Right cardiac atrium (tissue), 5 donors: ENCODE measurements around the gene KAZN. TPM values are rescaled to one million over a fixed set of nuclear protein-coding genes. Genes with fewer than 3 reads are reported as not detected.
A peak's percentile ranks its signal among the peaks of the same experiment; 100 is the strongest.

Experiments
- ATAC-seq, 2 donors: fragments of 200-7000 bp; cut with Tn5 transposase; one replicate each; pipeline versions ENCODE4 v1.8.0 to v1.9.1; 2020; ENCODE audit warnings: moderate library complexity in 2 of 2, mild to moderate bottlenecking in 1 of 2
- DNase-seq, 3 donors: peaks; one replicate each; pipeline ENCODE4 v3.0.0-alpha.2; 2020
- H3K27ac ChIP-seq: one replicate; pipeline ENCODE4 v1.5.1; 2013; ENCODE audit warnings: mild to moderate bottlenecking, low read length, control low read depth, moderate library complexity
- H3K27me3 ChIP-seq: one replicate; pipeline ENCODE4 v1.6.1; 2013; ENCODE audit not compliant: control insufficient read depth, insufficient read depth
- H3K4me1 ChIP-seq: one replicate; pipeline ENCODE4 v1.6.1; 2013; ENCODE audit warnings: low read length; ENCODE audit not compliant: control insufficient read depth, insufficient read depth
- H3K4me3 ChIP-seq: one replicate; pipeline ENCODE4 v1.5.1; 2013; ENCODE audit warnings: low read length, control low read depth
- H3K9me3 ChIP-seq: one replicate; pipeline ENCODE4 v1.6.1; 2013; ENCODE audit warnings: low read length; ENCODE audit not compliant: control insufficient read depth
- WGBS: extraction: QIAGEN DNeasy Blood & Tissue Kit; methylation state at CpG from one replicate; pipeline ENCODE4 v1.1.7; 2013; 5-methylcytosine and 5-hydroxymethylcytosine counted together
- intact Hi-C, 4 donors: fragments of 100-400 bp; cut with DNase I; formaldehyde crosslinking; loops; one replicate each; pipeline versions ENCODE4 v1.11.0 to v1.14.0; 2022 to 2023
- polyA plus RNA-seq: library from polyadenylated mRNA; stranded (reverse); fragments of 200-250 nt; gene quantifications from one replicate; pipeline ENCODE4 v1.2.3, GENCODE V29; 2013
- total RNA-seq, 4 donors: library from RNA; stranded (reverse); fragmentation: NEBNext Ultra II Directional; extraction: Animal tissue kit (Norgen Biotek cat#: 25700); gene quantifications; one replicate each; pipeline ENCODE4 v1.2.1, GENCODE V29; 2021
- donor health status: healthy with polysubstance abuse.
- donor health status: DM: no; HTN: yes; CAD: no.
- donor health status: DM: no; HTN: no; CAD: no.
- donor health status: DM: no; HTN: yes; CAD: no; lungs with severe emphysema.
- donor health status: DM: yes; HTN: yes; CAD: no.

KAZN gene
- total and polyA plus RNA-seq, 5 donors = 3.7 to 14.9 (median 12.7) TPM

DNA sequence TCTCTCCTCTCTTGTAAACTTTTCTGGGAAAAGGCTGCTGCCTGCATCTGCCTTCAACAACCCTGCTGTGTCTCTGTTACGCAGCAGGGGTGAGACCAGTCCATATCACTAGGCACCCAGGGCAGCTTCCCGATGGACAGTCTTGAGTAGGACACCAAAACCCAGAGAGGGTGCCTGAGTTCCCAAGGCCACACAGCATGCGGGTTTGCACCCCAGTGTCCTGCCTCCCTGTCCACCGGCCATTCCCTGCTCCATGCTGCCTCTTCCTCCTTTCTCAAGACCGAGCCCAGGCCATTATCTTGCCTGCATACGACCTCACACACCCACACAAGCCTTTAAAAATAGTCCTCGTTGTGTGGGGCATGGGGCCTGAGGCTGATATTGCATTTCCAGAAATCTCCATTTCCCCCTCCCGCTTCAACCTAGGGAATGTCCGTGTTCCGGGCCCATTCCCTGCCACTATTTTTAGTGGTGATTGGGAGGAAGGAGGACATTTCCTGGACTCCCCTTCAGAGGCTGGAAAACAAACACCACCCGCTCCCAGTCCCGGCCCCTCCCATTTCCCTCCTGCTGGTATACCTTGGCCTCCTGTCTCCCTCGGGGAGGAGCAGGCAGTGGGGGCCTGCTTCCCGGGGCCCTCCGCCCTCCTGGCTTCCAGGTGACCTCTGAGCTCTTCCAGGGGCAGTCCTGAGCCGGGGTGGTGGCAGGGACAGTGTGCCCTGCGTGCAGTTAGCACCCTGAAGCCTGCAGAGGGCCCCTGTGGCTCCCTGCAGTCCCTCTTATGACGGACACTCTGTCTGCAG lies 422.7 kb downstream of the KAZN start:
- peak; percentile 39 to 76 (median 75) for DNase-seq
- 50% methylated on average over 18 of the region's 18 CpGs for WGBS
- no peaks in the 10 kb centered on the region for H3K27me3 ChIP-seq
- H3K4me3 ChIP-seq = no peak overlapping the region
- peak overlapping the region; percentile 13 for H3K27ac ChIP-seq
- peaks cover 5% of the 10 kb centered on the region for H3K4me1 ChIP-seq
- H3K9me3 ChIP-seq = no peaks in the 10 kb centered on the region
- intact Hi-C loops = loop anchor here in 1 of 4 donors (10.0 kb wide), 1 partner anchor 96 kb away; no protein-coding TSS in a partner anchor
- ATAC-seq = peak; percentile 72 to 85

- Histone ChIP-seq H3K4me3 (no peak overlapping the region), H3K27me3 (no peaks in the 10 kb centered on the region), H3K4me1 (peaks cover 5% of the 10 kb centered on the region), H3K9me3 (no peaks in the 10 kb centered on the region), H3K27ac (no peak overlapping the region)
- ATAC-seq (no peak), DNase-seq (no peak)
- intact Hi-C loops = loop anchor here in 1 of 4 donors (10.0 kb wide), 1 partner anchor 97 kb away; no protein-coding TSS in a partner anchor
- WGBS = 90% methylated on average over 10 of the region's 10 CpGs
Measured at GRCh38 chr1:15022048-15022447, 423.6 kb downstream of the KAZN start.

GRCh38 chr1:15023205-15023604 lies 424.7 kb downstream of the KAZN start:
- no peak for DNase-seq
- Histone ChIP-seq H3K27me3 (no peaks in the 10 kb centered on the region), H3K4me3 (no peak overlapping the region), H3K4me1 (peaks cover 5% of the 10 kb centered on the region), H3K9me3 (no peaks in the 10 kb centered on the region), H3K27ac (no peak overlapping the region)
- whole genome bisulfite sequencing = 66% methylated on average over 5 of the region's 5 CpGs
- no peak for ATAC-seq
- intact Hi-C loops = loop anchor here in 1 of 4 donors (10.0 kb wide), 1 partner anchor 98 kb away; no protein-coding TSS in a partner anchor

DNA sequence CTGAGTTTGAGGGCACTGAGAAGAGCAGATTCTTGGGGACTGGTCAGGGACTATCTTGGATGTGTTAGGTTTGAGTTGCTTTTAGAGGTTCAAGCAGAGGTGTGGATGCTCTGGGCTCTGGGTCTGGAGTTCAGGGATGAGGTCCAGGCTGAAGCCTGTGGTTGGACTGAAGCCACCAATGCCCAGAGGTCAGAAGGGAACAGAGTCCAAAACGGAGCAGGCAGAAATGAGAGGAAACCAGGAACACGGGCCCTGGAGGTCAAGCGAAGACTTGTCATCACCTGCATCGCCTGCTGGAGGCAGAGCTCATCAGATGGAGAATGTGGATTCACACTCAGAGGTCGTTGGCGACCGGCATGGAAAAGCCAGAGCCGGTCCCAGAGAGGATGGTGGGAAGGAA lies 425.5 kb downstream of the KAZN start:
- DNase-seq (peak in 1 of 3 donors; percentile 28), ATAC-seq (no peak)
- 77% methylated on average over 8 of the region's 8 CpGs for WGBS
- Histone ChIP-seq H3K9me3 (no peaks in the 10 kb centered on the region), H3K4me1 (peaks cover 5% of the 10 kb centered on the region), H3K27ac (no peak overlapping the region), H3K4me3 (no peak overlapping the region), H3K27me3 (no peaks in the 10 kb centered on the region)
- intact Hi-C loops = loop anchor here in 1 of 4 donors (10.0 kb wide), 1 partner anchor 99 kb away; no protein-coding TSS in a partner anchor

GRCh38 chr1:15026117-15026489 lies 427.6 kb downstream of the KAZN start:
- WGBS = 64% methylated on average over 4 of the region's 4 CpGs
- no peak overlapping the region for H3K27ac ChIP-seq
- H3K4me1 ChIP-seq = peaks cover 2% of the 10 kb centered on the region
- DNase-seq (no peak), ATAC-seq (no peak)
- intact Hi-C loops = loop anchor here (2.0 to 10.0 kb wide), 5 partner anchors 99 to 244 kb away; no protein-coding TSS in a partner anchor
- H3K4me3 ChIP-seq = no peak overlapping the region
- no peaks in the 10 kb centered on the region for H3K9me3 ChIP-seq
- H3K27me3 ChIP-seq = no peaks in the 10 kb centered on the region

GRCh38 chr1:15027515-15027986 lies 429.1 kb downstream of the KAZN start:
- intact Hi-C loops = loop anchor here (2.0 to 10.0 kb wide), 5 partner anchors 100 to 245 kb away; no protein-coding TSS in a partner anchor
- Histone ChIP-seq H3K9me3 (no peaks in the 10 kb centered on the region), H3K4me1 (peaks cover 2% of the 10 kb centered on the region), H3K27me3 (no peaks in the 10 kb centered on the region), H3K27ac (no peak overlapping the region), H3K4me3 (no peak overlapping the region)
- WGBS = 53% methylated on average over 12 of the region's 12 CpGs
- ATAC-seq (peak; percentile 73 to 84), DNase-seq (peak; percentile 60 to 87 (median 87))

DNA sequence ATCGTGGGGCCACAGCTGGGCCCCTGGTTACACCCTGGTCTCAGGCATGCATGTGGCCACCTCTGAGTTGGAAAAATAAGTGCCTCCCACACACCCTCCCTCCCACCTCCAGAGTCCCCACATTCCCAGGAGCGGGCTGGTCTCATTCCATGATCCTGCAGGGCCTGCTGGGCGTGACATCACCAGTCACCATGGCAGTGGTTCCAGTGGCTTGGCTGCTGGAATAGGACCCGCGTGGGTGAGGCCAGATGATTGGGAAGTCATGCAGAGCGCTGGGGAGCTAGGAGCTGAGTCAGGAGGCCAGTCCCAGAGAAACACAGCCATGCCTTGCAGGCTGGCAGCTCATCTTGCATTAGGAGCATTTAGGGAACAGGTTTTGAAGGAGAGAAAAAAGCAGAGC lies 429.6 kb downstream of the KAZN start:
- WGBS = 54% methylated on average over 6 of the region's 6 CpGs
- DNase-seq (peak; percentile 75 to 88 (median 80)), ATAC-seq (peak; percentile 66 to 71)
- H3K4me3 ChIP-seq = no peak overlapping the region
- H3K27ac ChIP-seq = no peak overlapping the region
- no peaks in the 10 kb centered on the region for H3K4me1 ChIP-seq
- intact Hi-C loops = loop anchor here in 3 of 4 donors (5.0 to 10.0 kb wide), 4 partner anchors 101 to 246 kb away; no protein-coding TSS in a partner anchor
- H3K9me3 ChIP-seq = no peaks in the 10 kb centered on the region
- H3K27me3 ChIP-seq = no peaks in the 10 kb centered on the region

DNA sequence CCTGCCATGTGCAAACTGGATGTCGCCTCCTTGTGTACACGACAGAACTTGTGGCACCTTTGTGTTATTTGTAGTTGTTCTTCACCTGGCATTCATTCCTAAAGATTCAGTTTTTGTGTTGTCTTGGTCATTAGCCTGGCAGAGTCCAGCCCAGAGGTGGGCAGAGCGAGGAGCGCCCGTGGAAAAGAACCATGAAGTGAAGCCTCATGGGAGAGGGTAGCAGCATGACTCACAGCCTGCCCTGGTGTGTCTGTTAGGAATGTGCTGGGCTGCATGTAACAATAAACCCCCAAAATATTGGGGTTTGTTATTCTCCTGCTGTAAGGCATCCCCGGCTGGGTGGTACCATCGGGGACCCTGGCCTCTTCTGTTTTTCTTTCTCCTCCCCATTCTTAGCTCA lies 430.1 kb downstream of the KAZN start:
- intact Hi-C loops = loop anchor here in 3 of 4 donors (5.0 to 10.0 kb wide), 4 partner anchors 101 to 246 kb away; no protein-coding TSS in a partner anchor
- no peak for ATAC-seq
- no peak overlapping the region for H3K4me3 ChIP-seq
- H3K4me1 ChIP-seq = no peaks in the 10 kb centered on the region
- H3K27ac ChIP-seq = no peak overlapping the region
- WGBS = 94% methylated on average over 7 of the region's 7 CpGs
- no peaks in the 10 kb centered on the region for H3K27me3 ChIP-seq
- H3K9me3 ChIP-seq = no peaks in the 10 kb centered on the region
- no peak for DNase-seq

GRCh38 chr1:15029036-15029435 lies 430.6 kb downstream of the KAZN start:
- 95% methylated on average over 6 of the region's 6 CpGs for WGBS
- no peak overlapping the region for H3K27ac ChIP-seq
- intact Hi-C loops = loop anchor here in 3 of 4 donors (5.0 to 10.0 kb wide), 4 partner anchors 102 to 247 kb away; no protein-coding TSS in a partner anchor
- peak in 1 of 3 donors; percentile 2 for DNase-seq
- H3K4me3 ChIP-seq = no peak overlapping the region
- no peak for ATAC-seq
- H3K27me3 ChIP-seq = no peaks in the 10 kb centered on the region
- H3K4me1 ChIP-seq = no peaks in the 10 kb centered on the region
- no peaks in the 10 kb centered on the region for H3K9me3 ChIP-seq

DNA sequence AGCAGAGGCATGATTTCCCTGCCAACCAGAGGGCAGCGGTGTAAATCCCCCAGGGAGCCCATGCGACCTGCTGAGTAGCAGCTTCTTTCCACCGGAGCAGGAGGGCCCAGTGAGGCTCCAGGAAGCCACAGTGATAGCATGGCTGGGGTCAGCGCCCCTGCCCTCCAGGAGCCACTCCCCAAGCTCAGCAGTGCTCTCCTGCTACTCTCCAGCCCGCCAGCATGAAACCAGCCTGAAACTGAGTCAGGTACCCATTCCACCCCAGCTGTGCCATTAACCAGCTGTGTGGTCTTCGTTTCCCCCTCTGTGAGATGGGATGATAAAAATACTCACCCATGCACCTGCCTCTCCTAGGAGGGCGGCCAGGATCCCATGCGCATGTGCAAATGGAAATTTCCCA lies 431.3 kb downstream of the KAZN start:
- DNase-seq (no peak), ATAC-seq (no peak)
- Histone ChIP-seq H3K27me3 (no peaks in the 10 kb centered on the region), H3K9me3 (no peaks in the 10 kb centered on the region), H3K27ac (no peak overlapping the region), H3K4me1 (no peaks in the 10 kb centered on the region), H3K4me3 (no peak overlapping the region)
- intact Hi-C loops = loop anchor here in 3 of 4 donors (5.0 to 10.0 kb wide), 4 partner anchors 102 to 247 kb away; no protein-coding TSS in a partner anchor
- WGBS = 84% methylated on average over 8 of the region's 8 CpGs
